ENCODE data around the gene RBBP4. TPM values are rescaled to one million over a fixed set of nuclear protein-coding genes. Genes with fewer than 3 reads are reported as not detected.

Gene RBBP4
- total and polyA plus RNA-seq, 2 of the 13 experiments (the other 11 are each of a cell fraction or from before 2014, with no cell fraction given) = 64.4 to 166 TPM

DNA sequence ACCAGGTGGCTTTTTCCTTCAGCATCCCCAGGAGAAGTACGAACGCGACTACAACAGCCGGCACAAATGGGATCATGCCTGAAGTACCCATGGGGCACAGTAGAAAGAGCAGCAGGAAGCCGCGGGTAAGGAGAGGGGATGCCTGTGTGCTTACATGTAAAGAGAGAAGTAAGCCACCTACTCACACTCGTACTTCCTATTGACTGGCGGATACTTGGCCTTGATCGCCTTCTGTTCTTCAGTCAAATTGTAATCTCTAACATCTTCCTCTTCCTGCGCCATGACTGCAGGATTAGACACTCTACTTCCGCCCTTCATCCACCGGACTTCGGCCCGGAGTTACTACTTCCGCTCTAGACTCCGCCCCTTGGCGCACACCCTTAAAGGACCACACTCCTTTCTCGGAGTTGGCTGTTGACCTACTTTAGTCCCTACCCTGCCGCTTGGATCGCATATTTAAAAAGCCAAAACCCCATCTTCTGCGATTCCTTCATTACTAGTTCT, 708 bp upstream of the RBBP4 start, which contains the start of gene ZBTB8OS (continued):
- TF ChIP-seq KLF6 (CRISPR knock-in tag; IDR thresholded peaks at IDR 0.05) = no peak
- peak; percentile 96 for TF ChIP-seq ZNF652 (CRISPR knock-in tag; IDR thresholded peaks at IDR 0.05; ENCODE audit: borderline replicate concordance, low read depth)
- no peak for TF ChIP-seq LBX2 (CRISPR knock-in tag; IDR thresholded peaks at IDR 0.05; ENCODE audit: borderline replicate concordance)
- TF ChIP-seq SP2 (CRISPR knock-in tag; IDR thresholded peaks at IDR 0.05) = no peak
- no peak for TF ChIP-seq ZBTB4 (CRISPR knock-in tag; IDR thresholded peaks at IDR 0.05; ENCODE audit: borderline replicate concordance)
- TF ChIP-seq, protein P1, sequence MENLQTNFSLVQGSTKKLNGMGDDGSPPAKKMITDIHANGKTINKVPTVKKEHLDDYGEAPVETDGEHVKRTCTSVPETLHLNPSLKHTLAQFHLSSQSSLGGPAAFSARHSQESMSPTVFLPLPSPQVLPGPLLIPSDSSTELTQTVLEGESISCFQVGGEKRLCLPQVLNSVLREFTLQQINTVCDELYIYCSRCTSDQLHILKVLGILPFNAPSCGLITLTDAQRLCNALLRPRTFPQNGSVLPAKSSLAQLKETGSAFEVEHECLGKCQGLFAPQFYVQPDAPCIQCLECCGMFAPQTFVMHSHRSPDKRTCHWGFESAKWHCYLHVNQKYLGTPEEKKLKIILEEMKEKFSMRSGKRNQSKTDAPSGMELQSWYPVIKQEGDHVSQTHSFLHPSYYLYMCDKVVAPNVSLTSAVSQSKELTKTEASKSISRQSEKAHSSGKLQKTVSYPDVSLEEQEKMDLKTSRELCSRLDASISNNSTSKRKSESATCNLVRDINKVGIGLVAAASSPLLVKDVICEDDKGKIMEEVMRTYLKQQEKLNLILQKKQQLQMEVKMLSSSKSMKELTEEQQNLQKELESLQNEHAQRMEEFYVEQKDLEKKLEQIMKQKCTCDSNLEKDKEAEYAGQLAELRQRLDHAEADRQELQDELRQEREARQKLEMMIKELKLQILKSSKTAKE (CRISPR knock-in tag; IDR thresholded peaks at IDR 0.05; ENCODE audit: borderline replicate concordance) = no peak
- TF ChIP-seq, protein P2, sequence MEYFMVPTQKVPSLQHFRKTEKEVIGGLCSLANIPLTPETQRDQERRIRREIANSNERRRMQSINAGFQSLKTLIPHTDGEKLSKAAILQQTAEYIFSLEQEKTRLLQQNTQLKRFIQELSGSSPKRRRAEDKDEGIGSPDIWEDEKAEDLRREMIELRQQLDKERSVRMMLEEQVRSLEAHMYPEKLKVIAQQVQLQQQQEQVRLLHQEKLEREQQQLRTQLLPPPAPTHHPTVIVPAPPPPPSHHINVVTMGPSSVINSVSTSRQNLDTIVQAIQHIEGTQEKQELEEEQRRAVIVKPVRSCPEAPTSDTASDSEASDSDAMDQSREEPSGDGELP (IDR thresholded peaks at IDR 0.05; ENCODE audit: borderline replicate concordance, low read depth) = no peak
- no peak for TF ChIP-seq MAX (IDR thresholded peaks at IDR 0.05)
- TF ChIP-seq NR2F6 (IDR thresholded peaks at IDR 0.05) = no peak
- no peak for TF ChIP-seq NR2F6 (CRISPR knock-in tag; IDR thresholded peaks at IDR 0.05)
- no peak for TF ChIP-seq ZBTB38 (CRISPR knock-in tag; IDR thresholded peaks at IDR 0.05)
- TF ChIP-seq HMGA1 (CRISPR knock-in tag; conservative IDR thresholded peaks at IDR 0.05) = no peak
- TF ChIP-seq SPEN (CRISPR knock-in tag; IDR thresholded peaks at IDR 0.05; ENCODE audit: low read depth) = no peak
- no peak for TF ChIP-seq KDM5B (CRISPR knock-in tag; IDR thresholded peaks at IDR 0.05; ENCODE audit: borderline replicate concordance)
- no peak for TF ChIP-seq FOXO4 (CRISPR knock-in tag; conservative IDR thresholded peaks at IDR 0.05)
- no peak for TF ChIP-seq BRCA1 (CRISPR knock-in tag; IDR thresholded peaks at IDR 0.05)
- no peak for TF ChIP-seq LCORL (IDR thresholded peaks at IDR 0.05)
- no peak for TF ChIP-seq LCORL (CRISPR knock-in tag; IDR thresholded peaks at IDR 0.05)
- TF ChIP-seq ZNF761 (CRISPR knock-in tag; conservative IDR thresholded peaks at IDR 0.05) = no peak
- no peak for TF ChIP-seq SIX1 (CRISPR knock-in tag; IDR thresholded peaks at IDR 0.05; ENCODE audit: borderline replicate concordance)
- TF ChIP-seq, protein P3, sequence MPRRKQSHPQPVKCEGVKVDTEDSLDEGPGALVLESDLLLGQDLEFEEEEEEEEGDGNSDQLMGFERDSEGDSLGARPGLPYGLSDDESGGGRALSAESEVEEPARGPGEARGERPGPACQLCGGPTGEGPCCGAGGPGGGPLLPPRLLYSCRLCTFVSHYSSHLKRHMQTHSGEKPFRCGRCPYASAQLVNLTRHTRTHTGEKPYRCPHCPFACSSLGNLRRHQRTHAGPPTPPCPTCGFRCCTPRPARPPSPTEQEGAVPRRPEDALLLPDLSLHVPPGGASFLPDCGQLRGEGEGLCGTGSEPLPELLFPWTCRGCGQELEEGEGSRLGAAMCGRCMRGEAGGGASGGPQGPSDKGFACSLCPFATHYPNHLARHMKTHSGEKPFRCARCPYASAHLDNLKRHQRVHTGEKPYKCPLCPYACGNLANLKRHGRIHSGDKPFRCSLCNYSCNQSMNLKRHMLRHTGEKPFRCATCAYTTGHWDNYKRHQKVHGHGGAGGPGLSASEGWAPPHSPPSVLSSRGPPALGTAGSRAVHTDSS (CRISPR knock-in tag; conservative IDR thresholded peaks at IDR 0.05) = no peak
- peak; percentile 73 for TF ChIP-seq PITX1 (CRISPR knock-in tag; IDR thresholded peaks at IDR 0.05)
